Upper lobe of left lung (tissue), 4 donors: ENCODE data around the gene ANKRD61.

Experiments
- EP300 ChIP-seq, 4 donors: sonication (generic); formaldehyde crosslinking; IDR thresholded peaks; one replicate each; pipeline ENCODE4 v1.5.1; 2017; ENCODE audit warnings: antibody characterized with exemption in 4 of 4, control low read depth in 2 of 4
- POLR2A ChIP-seq, 4 donors: fragments of 450-650 bp; IDR thresholded peaks; one replicate each; pipeline ENCODE4 v1.5.1; 2016 to 2017; ENCODE audit warnings: antibody characterized with exemption in 4 of 4, mild to moderate bottlenecking in 2 of 4

DNA sequence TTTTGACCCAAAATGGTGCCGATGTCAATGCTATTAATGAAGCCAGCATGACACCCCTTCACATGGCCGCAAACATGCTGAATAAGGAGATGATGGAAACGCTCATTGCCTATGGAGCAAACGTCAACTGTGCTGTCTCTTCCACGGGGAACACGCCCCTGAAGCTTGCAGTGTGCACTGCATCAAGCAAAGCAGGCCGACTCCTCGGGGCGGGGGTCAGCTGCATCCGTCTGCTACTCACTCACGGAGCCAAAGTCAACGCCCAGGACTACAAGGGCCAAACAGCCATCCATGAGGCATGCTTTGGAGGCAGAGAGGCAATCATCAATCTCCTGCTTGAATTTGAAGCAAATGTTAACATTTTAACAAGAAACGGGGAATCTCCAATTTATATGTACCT lies 4.5 kb downstream of the ANKRD61 start:
- TF ChIP-seq EP300 (IDR thresholded peaks at IDR 0.05) (no peak), POLR2A (IDR thresholded peaks at IDR 0.05) (no peak)
